ENCODE data around the gene ADAP2.

- TF ChIP-seq SETDB1 (IDR thresholded peaks at IDR 0.05; ENCODE audit: insufficient read length, low read length) (no peak), SP2 (tag by site-specific recombination; IDR thresholded peaks at IDR 0.05) (no peak)
- TF ChIP-seq, protein P1, sequence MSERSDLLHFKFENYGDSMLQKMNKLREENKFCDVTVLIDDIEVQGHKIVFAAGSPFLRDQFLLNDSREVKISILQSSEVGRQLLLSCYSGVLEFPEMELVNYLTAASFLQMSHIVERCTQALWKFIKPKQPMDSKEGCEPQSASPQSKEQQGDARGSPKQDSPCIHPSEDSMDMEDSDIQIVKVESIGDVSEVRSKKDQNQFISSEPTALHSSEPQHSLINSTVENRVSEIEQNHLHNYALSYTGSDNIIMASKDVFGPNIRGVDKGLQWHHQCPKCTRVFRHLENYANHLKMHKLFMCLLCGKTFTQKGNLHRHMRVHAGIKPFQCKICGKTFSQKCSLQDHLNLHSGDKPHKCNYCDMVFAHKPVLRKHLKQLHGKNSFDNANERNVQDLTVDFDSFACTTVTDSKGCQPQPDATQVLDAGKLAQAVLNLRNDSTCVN (tag by site-specific recombination; optimal IDR thresholded peaks at IDR 0.05), result no peak
- TF ChIP-seq, protein P2, sequence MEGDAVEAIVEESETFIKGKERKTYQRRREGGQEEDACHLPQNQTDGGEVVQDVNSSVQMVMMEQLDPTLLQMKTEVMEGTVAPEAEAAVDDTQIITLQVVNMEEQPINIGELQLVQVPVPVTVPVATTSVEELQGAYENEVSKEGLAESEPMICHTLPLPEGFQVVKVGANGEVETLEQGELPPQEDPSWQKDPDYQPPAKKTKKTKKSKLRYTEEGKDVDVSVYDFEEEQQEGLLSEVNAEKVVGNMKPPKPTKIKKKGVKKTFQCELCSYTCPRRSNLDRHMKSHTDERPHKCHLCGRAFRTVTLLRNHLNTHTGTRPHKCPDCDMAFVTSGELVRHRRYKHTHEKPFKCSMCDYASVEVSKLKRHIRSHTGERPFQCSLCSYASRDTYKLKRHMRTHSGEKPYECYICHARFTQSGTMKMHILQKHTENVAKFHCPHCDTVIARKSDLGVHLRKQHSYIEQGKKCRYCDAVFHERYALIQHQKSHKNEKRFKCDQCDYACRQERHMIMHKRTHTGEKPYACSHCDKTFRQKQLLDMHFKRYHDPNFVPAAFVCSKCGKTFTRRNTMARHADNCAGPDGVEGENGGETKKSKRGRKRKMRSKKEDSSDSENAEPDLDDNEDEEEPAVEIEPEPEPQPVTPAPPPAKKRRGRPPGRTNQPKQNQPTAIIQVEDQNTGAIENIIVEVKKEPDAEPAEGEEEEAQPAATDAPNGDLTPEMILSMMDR (tag by site-specific recombination; IDR thresholded peaks at IDR 0.05), result no peak
- TF ChIP-seq, protein P3, sequence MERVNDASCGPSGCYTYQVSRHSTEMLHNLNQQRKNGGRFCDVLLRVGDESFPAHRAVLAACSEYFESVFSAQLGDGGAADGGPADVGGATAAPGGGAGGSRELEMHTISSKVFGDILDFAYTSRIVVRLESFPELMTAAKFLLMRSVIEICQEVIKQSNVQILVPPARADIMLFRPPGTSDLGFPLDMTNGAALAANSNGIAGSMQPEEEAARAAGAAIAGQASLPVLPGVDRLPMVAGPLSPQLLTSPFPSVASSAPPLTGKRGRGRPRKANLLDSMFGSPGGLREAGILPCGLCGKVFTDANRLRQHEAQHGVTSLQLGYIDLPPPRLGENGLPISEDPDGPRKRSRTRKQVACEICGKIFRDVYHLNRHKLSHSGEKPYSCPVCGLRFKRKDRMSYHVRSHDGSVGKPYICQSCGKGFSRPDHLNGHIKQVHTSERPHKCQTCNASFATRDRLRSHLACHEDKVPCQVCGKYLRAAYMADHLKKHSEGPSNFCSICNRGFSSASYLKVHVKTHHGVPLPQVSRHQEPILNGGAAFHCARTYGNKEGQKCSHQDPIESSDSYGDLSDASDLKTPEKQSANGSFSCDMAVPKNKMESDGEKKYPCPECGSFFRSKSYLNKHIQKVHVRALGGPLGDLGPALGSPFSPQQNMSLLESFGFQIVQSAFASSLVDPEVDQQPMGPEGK (tag by site-specific recombination; IDR thresholded peaks at IDR 0.05), result no peak
These were observed 61.1 kb downstream of the ADAP2 start for GRCh38 chr17:30982855-30983254.
